Muscle of arm (tissue), 12 donors: Measurements from ENCODE around the gene DYNLRB1. TPM values are rescaled to one million over a fixed set of nuclear protein-coding genes. Genes with fewer than 3 reads are reported as not detected.
"Not testable (repeated sequence)": the region's sequence is repeated elsewhere in the genome, so short reads cannot be mapped to it uniquely, and the experiment has no call there.

ENCODE experiments used
- DNase-seq: peaks from one replicate; pipeline ENCODE4 v3.0.0-alpha.2; 2013
- polyA plus RNA-seq, 12 donors: library from polyadenylated mRNA; unstranded; fragments of 120-200 nt; gene quantifications; one replicate each; pipeline ENCODE4 v1.2.1, GENCODE V29; 2013; ENCODE audit not compliant: insufficient read length in 12 of 12

Gene DYNLRB1
- polyA plus RNA-seq, 12 donors: 108 to 188 (median 121) TPM; not detected in 1

GRCh38 chr20:34506480-34506879 is 9.7 kb upstream of the DYNLRB1 start:
- DNase-seq: no peak

DNA sequence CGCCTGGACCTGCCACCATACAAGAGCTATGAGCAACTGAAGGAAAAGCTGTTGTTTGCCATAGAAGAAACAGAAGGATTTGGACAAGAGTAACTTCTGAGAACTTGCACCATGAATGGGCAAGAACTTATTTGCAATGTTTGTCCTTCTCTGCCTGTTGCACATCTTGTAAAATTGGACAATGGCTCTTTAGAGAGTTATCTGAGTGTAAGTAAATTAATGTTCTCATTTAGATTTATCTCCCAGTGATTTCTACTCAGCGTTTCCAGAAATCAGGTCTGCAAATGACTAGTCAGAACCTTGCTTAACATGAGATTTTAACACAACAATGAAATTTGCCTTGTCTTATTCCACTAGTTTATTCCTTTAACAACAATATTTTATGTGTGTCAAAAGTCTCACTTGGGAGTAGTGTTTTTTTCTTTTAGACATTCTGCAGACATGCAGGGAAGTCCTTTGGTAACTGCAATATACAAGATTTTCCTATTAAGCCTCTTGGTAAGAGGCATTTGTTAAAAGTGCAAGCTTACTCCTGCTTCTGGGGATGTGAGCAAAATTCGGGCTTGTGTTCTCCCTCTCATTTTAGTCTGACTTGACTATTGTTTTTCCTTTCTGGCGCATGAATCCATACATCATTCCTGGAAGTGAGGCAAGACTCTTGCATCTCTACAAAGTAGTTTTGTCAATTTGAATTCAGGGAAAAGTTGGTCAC is 8.4 kb upstream of the DYNLRB1 start:
- DNase-seq: no peak

DNA sequence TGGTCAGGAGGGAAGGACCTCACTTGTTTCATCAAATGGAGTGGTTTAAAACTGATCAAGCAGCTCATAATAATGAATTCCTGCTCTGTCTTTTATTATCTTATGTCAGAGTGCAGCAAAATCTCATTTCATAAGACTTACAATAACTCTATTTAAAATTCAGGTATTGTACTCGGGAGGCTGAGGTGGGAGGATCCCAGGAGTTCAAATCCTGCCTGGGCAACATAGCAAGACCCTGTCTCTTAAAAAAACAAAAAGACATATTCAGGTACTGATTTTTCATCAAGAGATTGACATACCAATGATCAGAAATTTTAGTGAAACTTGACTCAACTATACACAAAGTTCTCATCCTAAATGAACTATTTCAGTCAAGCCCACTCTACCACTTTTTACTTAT is 5.6 kb upstream of the DYNLRB1 start:
- DNase-seq: no peak

DNA sequence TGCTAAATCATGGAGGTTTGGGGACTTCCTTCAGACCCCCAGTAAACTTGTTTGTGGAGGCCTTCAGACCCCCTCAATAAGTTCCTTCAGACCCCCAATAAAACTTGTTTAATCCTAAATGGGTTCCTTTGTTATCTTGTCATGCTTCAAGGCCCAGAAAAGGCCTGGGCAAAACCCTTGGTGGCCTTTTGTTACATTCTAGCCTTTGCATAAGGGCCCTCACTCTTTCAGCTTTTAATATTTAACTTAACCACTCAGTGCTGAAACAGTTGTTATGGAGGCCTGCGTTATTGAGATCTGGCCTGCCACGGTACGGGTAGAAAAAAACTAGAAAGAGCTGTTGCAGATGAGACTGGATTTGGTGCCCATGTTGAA is 4.3 kb upstream of the DYNLRB1 start:
- DNase-seq: no peak

DNA sequence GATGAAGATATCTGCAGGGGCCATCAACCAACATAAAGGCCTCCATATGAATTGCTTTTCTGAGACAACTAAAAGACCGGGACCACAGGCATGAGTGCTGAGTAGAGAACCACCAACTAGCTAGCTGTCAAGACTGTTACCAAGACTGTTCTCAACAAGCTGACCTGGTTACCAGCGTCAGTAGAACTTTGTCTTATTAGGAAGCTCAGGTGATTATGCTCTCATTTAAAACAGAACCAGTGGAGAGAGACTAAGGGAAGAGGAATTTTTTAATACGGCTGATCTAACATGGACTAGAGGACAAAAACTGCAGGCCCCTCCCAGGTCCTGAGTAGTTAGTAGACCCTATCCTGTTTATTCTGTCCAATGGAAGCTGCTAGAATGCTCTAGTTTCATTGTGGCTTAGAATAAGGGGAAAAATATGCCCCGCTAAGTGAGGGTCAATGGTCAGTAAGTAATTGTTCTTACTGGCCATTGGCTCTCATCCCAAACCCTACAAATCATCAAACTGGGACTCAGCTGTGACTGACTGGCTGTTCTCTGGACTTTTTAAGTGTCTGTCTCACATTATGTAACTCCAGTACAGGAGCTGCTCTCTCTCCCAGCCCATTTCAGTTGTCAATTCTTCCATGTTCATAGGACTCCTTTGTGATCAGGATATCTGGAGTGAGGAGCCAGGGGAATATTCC is 3.8 kb upstream of the DYNLRB1 start:
- no peak for DNase-seq

DNA sequence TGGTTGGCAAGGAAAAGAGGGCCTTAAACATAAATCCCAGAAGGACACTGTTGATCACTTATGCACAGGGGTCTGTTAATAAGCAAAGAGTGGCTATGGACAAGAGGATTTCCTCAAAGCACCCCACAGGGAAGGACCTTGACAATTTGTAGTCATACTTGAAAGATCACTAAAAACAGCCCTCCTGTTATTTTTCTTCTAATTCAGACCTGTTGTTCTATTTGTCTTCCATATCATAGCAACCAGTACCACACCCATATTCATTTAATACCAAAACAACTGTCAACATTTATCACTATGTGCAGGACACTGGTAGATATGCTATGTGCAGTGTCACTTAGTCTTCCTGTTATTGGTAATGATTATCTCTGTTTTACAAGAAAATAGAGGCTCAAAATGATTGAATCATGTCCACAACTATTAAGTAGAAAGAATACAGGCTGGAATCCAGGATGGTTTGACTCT is 3.2 kb upstream of the DYNLRB1 start:
- DNase-seq: no peak

DNA sequence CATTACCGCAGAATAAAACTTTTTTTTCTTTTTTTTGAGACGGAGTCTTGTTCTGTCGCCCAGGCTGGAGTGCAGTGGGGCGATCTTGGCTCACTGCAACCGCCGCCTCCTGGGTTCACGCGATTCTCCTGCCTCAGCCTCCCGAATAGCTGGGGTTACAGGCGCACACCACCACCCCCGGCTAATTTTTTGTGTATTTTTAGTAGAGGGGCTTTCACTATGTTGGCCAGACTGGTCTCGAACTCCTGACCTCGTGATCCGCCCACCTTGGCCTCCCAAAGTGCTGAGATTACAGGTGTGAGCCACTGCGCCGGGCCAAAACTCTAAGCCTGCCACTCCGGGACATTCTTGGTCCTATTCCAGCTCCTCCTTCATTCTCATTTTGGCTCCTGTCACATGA is 2.2 kb upstream of the DYNLRB1 start:
- DNase-seq: not testable (repeated sequence)

DNA sequence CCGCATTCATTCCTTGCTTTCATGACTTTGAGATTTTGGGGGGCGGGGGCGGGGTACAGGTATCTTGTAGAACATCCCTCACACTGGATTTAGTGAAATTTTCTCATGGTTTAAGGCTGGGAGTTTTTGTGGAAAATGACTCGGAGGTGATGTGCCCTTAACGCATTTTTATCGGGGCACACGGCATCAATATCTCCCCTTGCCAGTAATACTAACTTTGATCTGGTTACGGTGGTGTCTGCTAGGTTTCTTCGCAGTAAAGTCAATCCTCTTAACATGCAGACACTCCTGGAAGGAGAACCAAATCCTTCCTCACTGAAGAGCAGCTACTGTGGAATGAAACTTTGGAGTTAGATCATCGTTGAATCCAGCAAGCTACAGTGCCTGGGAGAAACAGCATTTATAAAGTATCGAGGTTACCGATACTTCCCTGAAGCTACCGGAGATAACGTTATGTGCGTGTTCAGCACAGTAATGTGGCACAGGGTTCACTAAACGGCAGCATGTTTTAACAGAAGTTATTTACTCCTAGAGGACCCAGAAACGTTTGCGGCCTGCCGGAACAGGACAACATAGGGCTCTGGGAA is 1.2 kb upstream of the DYNLRB1 start:
- DNase-seq: no peak

DNA sequence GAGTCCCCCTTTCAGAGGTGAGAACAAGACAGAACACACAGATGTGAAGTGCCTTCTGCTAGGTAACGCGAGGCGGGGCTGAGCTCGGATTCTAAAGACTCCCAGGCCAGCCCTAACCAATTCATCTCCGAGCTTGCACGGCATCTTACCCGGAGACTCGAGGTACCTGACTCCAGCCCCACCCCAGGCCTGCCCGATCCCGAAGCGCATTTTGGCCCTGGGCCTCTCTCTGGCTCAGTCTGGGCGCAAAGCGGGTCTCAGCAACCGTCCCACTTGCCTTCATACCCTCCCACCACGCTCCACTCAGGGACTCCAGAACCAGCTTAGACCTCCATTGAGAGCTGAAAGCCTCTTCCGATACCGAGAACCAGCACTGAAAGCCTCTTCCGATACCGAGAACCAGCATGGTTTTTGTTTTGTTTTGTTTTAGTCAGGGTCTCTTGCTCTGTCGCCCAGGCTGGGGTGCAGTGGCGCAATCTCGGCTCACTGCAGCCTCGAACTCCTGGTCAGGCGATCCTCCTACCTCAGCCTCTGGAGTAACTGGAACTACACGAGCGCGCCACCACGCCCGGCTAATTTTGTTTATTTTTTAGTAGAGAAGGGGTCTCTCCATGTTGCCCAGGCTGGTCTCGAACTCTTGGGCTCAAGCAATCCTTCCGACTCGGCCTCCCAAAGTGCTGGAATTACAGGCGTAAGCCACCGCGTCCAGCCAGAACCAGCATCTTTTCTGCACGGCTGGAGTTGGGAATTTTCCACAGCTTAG is 557 bp upstream of the DYNLRB1 start:
- DNase-seq: peak; percentile 38

DNA sequence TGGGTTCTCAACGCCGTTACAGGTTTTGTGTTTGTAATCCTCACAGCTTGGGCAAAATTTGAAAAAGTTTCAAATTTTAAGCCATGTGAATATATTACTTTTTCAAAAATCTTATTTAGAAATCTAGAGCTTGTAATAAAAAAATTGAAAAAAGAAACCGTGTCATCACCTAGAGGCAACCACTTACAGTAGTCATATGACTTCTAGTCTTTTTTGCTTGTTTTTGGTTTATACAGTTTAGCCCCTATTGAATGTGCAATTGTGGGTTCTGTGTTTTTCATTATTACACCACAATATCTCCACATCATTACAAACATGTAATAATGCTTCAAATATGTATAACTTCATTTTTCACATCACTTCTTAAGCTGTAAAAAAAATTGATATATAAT is 888 bp downstream of the DYNLRB1 start:
- no peak for DNase-seq

DNA sequence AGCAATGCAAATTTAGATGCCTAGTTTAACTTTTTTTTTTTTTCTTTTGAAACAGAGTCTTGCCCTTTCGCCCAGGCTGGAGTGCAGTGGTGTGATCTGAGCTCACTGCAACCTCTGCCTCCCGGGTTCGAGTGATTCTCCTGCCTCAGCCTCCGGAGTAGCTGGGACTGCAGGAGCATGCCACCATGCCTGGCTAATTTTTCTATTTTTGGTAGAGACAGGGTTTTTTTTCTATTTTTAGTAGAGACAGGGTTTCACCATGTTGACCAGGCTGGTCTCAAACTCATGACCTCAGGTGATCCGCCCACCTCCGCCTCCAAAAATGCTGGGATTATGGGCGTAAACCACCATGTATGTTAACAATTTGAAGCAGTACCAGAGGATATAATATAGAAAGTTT is 2.6 kb downstream of the DYNLRB1 start:
- DNase-seq: not testable (repeated sequence)

- not testable (repeated sequence) for DNase-seq
These were observed 3.6 kb downstream of the DYNLRB1 start for GRCh38 chr20:34519841-34520240.

- DNase-seq: no peak
These were observed 7.0 kb downstream of the DYNLRB1 start for GRCh38 chr20:34522969-34523871.

GRCh38 chr20:34524426-34524825 is 8.2 kb downstream of the DYNLRB1 start:
- DNase-seq: no peak

DNA sequence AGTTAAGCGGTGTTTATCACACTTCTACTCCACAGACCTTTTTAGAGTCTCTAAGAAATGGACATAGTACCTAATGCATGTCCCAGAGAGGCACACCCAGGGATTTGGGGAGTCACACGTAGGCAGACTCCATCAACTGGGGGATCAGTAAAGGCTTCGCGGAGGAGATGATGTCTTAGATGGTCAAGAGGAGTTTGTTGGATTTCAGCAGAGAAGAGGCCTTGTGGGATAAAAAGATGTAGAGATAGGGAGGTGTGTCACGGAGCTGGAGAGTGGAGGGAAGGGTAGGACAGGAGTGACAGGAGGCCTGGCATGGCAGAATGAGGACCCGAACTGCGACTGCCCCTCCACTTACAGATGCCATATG is 9.1 kb downstream of the DYNLRB1 start:
- no peak for DNase-seq

- DNase-seq: no peak
These were observed 9.6 kb downstream of the DYNLRB1 start for GRCh38 chr20:34525709-34526416.

DNA sequence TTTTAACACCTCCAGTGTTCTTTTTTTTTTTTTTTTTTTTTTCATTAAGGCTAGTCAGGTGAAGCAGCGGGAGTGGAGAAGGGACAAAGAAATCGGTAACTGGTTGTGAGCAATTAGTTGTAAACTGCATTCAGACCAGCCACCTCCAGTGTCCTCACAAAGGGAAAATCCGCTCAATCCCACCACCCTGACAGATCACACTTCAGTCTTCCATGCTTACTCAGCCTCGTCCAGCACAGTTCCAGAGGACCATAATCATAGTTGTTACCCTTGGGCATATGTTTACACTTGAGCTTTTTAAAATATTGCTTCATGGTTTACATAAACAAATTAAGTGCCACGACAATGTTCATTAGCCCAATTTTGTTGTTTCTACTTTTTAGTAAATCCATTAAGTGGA is 10.2 kb downstream of the DYNLRB1 start:
- DNase-seq: no peak

DNA sequence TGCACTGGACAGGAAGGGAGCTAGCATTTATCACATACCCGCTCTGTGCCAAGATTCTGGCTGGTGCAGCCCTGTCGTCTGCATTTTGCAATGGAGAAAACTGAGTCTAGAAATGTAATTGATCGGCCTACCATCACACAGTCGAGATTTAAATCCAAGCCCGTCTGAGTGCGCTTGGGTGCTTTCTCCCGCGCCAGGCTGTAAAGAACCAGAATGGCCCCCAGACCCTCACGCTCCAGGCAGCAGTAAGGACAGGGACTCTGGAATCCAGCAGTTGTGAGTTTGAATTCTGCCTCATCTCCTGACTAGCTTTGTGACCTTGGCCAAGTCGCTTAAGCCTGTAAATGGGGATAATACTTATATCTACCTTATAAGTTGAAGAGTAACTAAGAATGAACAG is 10.8 kb downstream of the DYNLRB1 start:
- no peak for DNase-seq

- no peak for DNase-seq
These were observed 12.7 kb downstream of the DYNLRB1 start for GRCh38 chr20:34528921-34529297.

GRCh38 chr20:34529742-34530141 is 13.5 kb downstream of the DYNLRB1 start:
- no peak for DNase-seq

DNA sequence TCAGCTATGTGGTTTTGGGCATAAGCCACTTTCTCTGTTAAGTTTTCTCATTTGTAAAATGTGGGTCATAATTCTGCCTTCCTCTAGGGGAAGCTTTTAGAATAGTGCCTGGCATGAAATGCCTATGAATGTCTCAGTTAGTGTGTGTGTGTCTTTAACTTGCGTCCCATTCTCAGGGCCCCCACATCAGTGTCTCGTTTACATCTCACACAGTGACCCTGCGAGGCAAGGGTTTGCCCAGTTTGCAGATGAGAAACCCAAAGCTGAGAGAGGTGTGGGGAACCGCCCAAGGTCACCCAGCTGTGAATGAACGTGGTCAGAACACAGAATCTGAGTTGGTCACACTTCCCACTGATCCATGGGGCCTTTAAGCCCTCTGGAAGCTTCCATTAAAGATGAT is 14.1 kb downstream of the DYNLRB1 start:
- no peak for DNase-seq
